ENCODE results near the gene GNAS-AS1.
"Not testable (repeated sequence)": the region's sequence is repeated elsewhere in the genome, so short reads cannot be mapped to it uniquely, and the experiment has no call there.

The GNAS-AS1 gene

GRCh38 chr20:58835231-58835630, 15.5 kb downstream of the GNAS-AS1 start:
- no peak for DNase-seq (ENCODE audit: low read depth in 2 of 2)

- no peak for DNase-seq (ENCODE audit: low read depth in 2 of 2)
Measured at GRCh38 chr20:58833921-58834320, 16.8 kb downstream of the GNAS-AS1 start.

GRCh38 chr20:58832457-58832856, 18.2 kb downstream of the GNAS-AS1 start:
- no peak for DNase-seq (ENCODE audit: low read depth in 2 of 2)

GRCh38 chr20:58829531-58829941, 21.2 kb downstream of the GNAS-AS1 start:
- no peak for DNase-seq (ENCODE audit: low read depth in 2 of 2)

GRCh38 chr20:58828804-58829203, 21.9 kb downstream of the GNAS-AS1 start:
- DNase-seq (ENCODE audit: low read depth in 2 of 2): not testable (repeated sequence)

GRCh38 chr20:58828136-58828535, 22.6 kb downstream of the GNAS-AS1 start:
- no peak for DNase-seq (ENCODE audit: low read depth in 2 of 2)

GRCh38 chr20:58826271-58826670, 24.4 kb downstream of the GNAS-AS1 start:
- DNase-seq (ENCODE audit: low read depth in 2 of 2): no peak

GRCh38 chr20:58825450-58825849, 25.3 kb downstream of the GNAS-AS1 start:
- no peak for DNase-seq (ENCODE audit: low read depth in 2 of 2)

- DNase-seq (ENCODE audit: low read depth in 2 of 2): no peak
Measured at GRCh38 chr20:58824843-58825242, 25.9 kb downstream of the GNAS-AS1 start.

GRCh38 chr20:58822748-58823730, 27.7 kb downstream of the GNAS-AS1 start:
- no peak for DNase-seq (ENCODE audit: low read depth in 2 of 2)

GRCh38 chr20:58822149-58822548, 28.6 kb downstream of the GNAS-AS1 start:
- DNase-seq (ENCODE audit: low read depth in 2 of 2): no peak

GRCh38 chr20:58820515-58820914, 30.2 kb downstream of the GNAS-AS1 start:
- DNase-seq (ENCODE audit: low read depth in 2 of 2): not testable (repeated sequence)

GRCh38 chr20:58819921-58820320, 30.8 kb downstream of the GNAS-AS1 start:
- no peak for DNase-seq (ENCODE audit: low read depth in 2 of 2)

- no peak for DNase-seq (ENCODE audit: low read depth in 2 of 2)
Measured at GRCh38 chr20:58818586-58819285, 32.0 kb downstream of the GNAS-AS1 start.

GRCh38 chr20:58817748-58818147, 33.0 kb downstream of the GNAS-AS1 start:
- DNase-seq (ENCODE audit: low read depth in 2 of 2): no peak

- no peak for DNase-seq (ENCODE audit: low read depth in 2 of 2)
Measured at GRCh38 chr20:58816957-58817651, 33.6 kb downstream of the GNAS-AS1 start.

- no peak for DNase-seq (ENCODE audit: low read depth in 2 of 2)
Measured at GRCh38 chr20:58816051-58816450, 34.7 kb downstream of the GNAS-AS1 start.

GRCh38 chr20:58815448-58815847, 35.3 kb downstream of the GNAS-AS1 start:
- no peak for DNase-seq (ENCODE audit: low read depth in 2 of 2)

GRCh38 chr20:58813369-58813768, 37.3 kb downstream of the GNAS-AS1 start:
- no peak for DNase-seq (ENCODE audit: low read depth in 2 of 2)

- no peak for DNase-seq (ENCODE audit: low read depth in 2 of 2)
Measured at GRCh38 chr20:58811334-58811733, 39.4 kb downstream of the GNAS-AS1 start.

GRCh38 chr20:58810879-58811250, 39.8 kb downstream of the GNAS-AS1 start:
- no peak for DNase-seq (ENCODE audit: low read depth in 2 of 2)

Data from stimulated activated CD4-positive, alpha-beta T cell treated with anti-CD3 and anti-CD28 coated beads, Interleukin-1b, Interleukin-23, amount 100 ng/mL, for 1 hour (primary cell).